EL (cell line): ENCODE data around the gene NTNG1.
A peak's percentile ranks its signal among the peaks of the same experiment; 100 is the strongest.

ENCODE experiments used
- DNase-seq: peaks from one replicate; pipeline ENCODE4 v3.0.0-alpha.2; 2016

NTNG1 gene

DNA sequence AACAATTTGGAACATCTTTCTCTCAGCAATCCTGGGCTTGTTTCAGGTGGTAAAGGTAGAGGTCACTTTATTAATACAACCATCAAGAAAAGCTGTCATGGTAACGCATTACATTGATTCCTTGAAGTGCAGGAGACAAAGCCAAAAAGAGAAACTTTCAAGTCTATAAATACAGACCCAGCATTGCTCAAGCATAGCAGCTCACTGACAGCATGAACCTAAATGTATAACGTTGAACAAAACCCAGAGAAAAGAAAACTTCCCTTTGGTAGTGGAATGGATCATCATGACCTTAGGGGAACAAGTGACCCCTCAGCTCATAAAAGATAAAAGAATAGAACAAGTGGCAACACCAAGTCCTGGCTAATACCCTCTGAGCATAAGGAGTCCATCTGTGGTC lies 332.2 kb downstream of the NTNG1 start:
- DNase-seq, result no peak

GRCh38 chr1:107474877-107475612 lies 334.2 kb downstream of the NTNG1 start:
- DNase-seq, result no peak

DNA sequence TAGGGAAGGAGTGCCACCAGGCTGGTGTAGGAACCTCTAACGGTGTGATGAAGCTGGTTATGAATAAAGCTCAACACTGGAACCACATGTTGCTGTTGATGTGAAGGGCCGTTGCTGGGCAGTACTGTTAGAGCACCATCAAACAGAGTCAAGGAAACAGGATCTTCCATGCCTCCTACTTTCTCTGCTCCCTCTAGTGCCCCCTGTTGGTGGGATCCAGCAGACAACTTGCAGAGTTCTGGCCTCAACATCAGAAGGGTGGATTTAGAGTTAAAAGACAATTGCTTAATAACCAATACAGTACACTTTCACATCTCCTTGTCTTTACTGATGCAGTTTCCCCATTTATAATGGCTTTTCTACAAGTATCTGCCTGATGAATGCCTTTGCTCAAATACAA lies 336.4 kb downstream of the NTNG1 start:
- no peak for DNase-seq

DNA sequence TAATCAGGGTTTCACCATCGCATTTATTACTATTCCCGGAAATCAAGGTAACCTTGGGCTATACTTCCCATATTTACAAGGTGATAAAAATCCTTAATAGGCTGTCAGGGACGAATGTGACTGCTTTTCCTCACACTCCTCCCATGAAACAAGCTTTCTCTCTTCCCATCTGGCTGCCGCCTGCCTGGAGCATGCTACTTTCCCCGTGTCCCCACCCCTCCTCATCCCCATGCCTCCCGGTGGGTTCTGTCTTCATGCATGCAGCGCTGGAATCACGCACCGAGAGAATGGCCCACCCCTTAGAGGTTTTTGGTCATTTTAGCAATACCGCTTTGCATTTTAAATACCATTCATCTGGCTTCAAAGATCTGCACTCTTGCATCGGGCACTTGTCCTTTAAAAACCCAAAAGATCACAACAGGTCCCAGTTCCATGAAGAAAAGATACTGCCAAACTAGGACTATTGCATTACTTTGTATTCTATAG lies 339.1 kb downstream of the NTNG1 start:
- DNase-seq, result no peak

GRCh38 chr1:107480548-107481415 lies 339.9 kb downstream of the NTNG1 start:
- DNase-seq, result no peak

DNA sequence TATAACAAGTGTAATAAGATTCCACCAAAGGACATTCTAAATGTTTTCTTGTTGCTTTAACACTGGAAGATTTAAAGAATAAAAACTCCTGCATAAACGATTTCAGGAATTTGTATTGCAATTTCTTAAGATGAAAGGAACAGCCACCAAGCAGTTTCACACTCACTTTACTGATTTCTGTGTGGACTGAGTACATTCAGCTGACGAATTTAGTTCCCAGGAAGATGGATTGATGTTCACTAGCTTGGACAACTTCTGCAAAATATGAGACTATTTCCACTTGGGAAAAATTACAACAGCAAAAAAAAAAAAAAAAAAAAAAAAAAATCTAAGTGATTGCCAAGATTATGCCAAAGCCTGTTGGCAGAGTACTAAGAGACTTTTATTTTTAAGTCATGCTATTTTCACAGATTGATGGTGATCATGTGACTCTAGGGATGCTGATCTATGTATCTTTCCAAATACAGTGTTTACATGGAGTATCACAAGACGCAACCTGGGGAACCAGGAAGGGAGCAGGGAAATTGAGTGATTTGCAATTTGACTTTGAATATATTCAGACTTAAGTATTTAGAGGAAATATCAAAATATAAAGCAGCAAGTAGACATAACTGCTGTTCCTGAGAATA lies 341.0 kb downstream of the NTNG1 start:
- DNase-seq, result no peak

DNA sequence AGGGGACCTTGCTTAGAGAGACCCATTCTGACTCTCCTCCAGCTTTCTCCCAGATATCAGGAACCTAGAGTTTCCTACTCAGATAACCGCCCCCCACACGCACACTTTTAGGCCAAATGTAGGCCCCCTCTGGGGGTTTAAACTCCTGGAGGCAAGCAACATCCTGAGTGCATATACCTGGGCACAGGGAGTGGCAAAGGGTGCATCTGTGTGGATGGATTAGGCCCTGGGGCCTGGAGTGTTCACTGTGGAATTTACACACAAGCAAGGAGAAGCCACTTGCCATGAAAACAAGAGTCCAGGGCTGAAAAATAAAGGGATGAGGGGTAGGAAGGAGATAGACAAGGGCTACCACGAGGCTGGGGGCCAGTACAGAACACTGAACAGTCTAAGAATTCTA lies 343.1 kb downstream of the NTNG1 start:
- no peak for DNase-seq

DNA sequence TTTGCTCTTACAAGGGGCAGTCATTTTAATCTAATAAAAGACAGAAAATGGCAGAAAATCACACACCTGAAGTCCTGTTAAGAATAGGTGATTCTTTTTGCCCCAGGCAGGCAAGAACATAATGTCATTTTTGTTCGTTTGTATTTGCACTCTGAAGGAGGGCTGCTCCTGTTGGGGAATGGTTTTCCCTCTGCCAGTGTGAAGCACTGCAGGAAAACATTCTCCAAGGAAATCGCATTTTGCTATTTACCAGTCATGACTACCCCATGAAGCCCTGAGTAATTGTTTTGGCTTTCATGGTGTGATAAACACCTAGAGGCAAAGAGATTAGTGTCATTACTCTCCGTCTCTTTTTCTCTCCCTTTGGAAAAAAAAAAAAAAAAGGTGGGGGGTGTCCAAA lies 345.5 kb downstream of the NTNG1 start:
- no peak for DNase-seq

DNA sequence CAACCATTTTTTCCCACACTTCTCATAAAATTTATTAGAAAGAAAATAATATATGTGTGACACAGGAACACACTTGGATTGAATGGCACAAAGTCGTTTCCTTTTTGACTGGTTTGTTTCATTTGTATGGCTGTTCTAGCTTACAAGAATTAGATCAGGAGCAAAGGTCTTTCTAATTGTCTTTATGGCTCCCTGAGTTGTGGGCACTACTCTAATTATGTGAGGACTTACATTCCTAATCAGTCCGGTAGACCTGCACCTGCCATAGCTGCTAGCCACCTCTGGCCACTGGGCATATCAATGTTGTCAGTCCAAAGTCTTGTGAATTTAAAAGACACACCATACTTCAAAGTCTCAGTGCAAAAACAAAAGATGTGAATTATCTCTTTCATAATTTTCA lies 346.7 kb downstream of the NTNG1 start:
- no peak for DNase-seq

GRCh38 chr1:107491582-107491981 lies 350.7 kb downstream of the NTNG1 start:
- DNase-seq, result no peak

DNA sequence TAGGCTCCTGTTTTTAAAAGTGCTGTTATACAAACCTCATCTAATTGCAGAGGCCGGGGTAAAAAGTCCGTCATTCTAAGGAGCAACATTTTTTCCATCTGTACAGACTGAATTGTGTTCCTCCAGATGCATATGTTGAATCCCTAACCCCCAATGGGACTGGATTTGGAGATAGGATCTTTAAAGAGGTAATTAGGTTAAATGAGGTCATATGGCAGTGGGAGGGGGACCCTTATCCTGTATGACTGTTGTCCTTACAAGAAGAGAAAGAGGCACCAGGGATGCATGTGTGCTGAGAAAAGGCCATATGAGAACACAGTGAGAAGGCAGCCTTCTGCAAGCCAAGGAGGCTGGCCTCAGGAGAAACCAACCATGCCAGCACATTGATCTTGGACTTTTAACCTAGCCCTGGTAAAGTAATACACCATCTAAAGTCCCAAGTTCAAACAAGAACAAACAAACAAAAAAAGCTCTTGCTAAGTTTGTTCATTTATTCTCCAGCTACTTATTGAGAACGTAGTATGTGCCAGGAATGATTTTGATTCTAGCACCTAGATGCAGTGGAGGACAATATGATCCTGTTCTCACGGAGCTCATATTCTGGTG lies 352.4 kb downstream of the NTNG1 start:
- no peak for DNase-seq

DNA sequence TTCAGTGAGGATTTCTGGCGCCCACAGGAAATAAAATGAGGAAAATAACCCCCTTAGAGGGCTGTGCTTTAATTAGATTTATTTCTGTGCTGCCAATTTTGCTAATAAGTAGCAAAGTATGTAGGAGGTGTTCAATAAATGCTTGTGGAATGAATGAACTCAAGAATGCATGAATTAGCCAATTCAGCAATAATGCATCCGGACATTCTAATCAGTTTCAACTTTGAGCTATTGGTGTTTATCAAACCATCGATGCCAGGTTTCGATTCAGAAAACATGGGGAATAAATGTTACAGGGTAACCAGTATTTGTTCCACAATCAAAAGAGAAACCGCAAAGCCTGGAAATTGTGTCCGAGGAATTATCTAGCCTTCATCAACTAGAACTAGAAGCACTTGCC lies 353.2 kb downstream of the NTNG1 start:
- no peak for DNase-seq

DNA sequence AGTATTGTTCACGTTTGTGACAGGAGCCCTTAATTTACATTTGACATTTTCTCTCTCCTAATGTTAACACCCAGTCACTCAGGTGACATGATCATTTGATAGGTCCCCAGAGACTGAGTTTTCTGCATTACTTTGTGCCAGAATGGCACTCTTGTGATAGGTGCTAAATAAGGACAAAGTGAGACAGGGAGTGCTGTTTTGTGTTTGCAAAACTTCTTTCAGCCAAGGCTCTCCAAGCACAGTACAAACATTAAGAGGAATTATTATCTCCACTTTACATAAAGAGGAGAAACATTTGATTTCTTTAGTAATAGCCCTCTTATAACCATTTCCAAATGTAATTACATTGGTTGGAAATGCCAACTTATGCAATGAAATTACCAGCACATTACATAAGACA lies 355.2 kb downstream of the NTNG1 start:
- no peak for DNase-seq

- no peak for DNase-seq
Measured at GRCh38 chr1:107499139-107499744, 358.4 kb downstream of the NTNG1 start.

GRCh38 chr1:107501081-107501605 lies 360.3 kb downstream of the NTNG1 start:
- DNase-seq, result no peak

DNA sequence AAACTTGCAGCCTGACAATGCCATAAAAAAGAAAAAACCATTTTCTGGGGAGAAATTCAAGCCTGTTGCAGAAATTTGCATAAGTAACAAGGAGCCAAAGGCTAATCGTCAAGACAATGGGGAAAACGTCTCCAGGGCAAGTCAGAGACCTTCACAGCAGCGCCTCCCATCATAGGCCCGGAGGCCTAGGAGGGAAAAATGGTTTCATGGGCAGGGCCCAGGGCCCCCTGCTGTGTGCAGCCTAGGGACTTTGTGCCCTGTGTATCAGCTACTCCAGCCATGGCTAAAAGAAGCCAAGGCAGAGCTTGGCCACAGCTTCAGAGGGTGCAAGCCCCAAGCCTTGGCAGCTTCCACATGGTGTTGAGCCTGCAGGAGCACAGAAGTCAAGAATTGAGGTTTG lies 369.5 kb downstream of the NTNG1 start:
- no peak for DNase-seq

DNA sequence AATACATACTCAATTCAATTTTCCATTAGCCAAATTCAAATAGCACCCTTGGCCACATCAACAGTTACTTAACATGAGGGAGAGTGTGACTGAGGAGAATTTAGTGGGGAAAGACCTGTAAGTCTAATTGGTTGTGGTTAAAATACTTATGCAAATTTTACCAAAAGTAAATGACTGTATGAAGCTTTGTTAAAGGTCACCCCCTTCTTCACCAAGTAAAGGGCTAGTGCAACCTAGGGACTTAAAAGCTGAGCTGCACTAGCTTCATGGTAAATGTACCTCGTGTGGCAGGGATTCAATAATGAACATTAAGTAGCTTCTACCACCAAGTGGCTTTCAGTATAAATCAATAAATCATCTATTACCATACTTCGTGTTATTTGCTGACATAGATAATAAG lies 372.0 kb downstream of the NTNG1 start:
- DNase-seq, result no peak

DNA sequence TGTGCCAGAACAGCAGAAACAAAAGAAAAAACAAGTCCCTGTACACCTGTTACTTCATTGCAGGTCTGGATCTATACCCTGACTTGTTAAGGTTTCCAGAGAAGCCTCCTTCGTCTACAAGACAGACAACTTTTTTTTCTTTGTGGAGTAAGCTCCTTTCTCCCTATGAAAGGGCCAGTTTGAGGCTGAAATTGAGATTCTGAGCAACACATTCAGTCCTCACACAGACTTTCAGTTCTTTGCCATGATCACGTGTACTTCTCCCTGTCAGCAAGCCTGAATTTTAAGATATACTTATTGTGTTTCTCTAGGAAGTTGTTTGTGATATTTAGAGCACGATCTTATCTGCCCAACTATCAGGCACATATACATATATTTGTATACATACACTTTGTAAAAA lies 374.0 kb downstream of the NTNG1 start:
- no peak for DNase-seq

GRCh38 chr1:107515702-107516101 lies 374.9 kb downstream of the NTNG1 start:
- DNase-seq, result no peak

DNA sequence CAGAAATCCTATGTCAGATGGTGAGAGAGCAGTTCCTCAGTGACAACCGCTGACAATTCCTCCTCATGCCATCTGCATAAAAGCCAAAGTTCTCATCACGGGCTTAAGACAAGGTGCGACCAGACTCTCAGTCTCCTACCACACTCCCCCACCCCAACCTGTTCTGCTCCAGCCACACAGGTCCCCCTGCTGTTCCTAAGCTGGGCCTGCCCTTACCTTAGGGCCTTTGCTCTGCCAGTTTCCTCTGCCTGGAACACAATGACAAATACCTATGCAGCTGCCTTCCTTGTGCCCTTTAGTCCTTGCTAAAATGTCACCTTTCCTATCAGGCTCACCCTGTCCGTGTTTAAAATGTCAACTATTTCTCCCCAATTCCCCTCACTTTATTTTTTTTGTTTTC lies 382.2 kb downstream of the NTNG1 start:
- no peak for DNase-seq

- no peak for DNase-seq
Measured at GRCh38 chr1:107523736-107524135, 382.9 kb downstream of the NTNG1 start.

- DNase-seq, result no peak
Measured at GRCh38 chr1:107524301-107524700, 383.5 kb downstream of the NTNG1 start.

DNA sequence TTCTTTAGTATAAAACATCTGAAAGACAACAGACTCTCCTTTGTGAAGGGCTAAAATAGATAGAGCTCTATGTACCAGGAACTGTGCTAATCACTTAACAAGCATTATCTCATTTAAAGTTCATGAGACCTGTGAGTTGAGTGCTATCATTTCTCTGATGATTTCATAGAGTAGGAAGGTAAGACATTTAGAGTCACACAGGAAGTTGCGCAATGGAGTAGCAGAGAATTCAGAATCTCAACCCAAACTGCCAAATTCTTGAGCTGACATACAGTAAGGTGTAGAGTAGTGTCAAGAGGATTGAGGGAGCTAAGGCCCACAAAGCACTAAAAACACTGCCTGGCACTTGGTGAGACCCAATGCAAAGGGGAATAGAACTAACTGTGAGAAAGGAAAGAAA lies 384.3 kb downstream of the NTNG1 start:
- peak; percentile 6 for DNase-seq
